T-helper 1 cell treated with Interleukin-12 subunit alpha and Interleukin-12 subunit beta and Interleukin-4 antibody, amounts not matched to agents 30 ng/mL and 1 ng/mL, for 36 hours (primary cell): Measurements from ENCODE around the gene PLRG1. TPM values are rescaled to one million over a fixed set of nuclear protein-coding genes. Genes with fewer than 3 reads are reported as not detected.
"Not testable (repeated sequence)": the region's sequence is repeated elsewhere in the genome, so short reads cannot be mapped to it uniquely, and the experiment has no call there.

Experiments
- intact Hi-C: fragments of 100-400 bp; cut with micrococcal nuclease; formaldehyde crosslinking; loops from one replicate; pipeline ENCODE4 v1.15.1; 2024
- total RNA-seq: library from RNA; stranded (reverse); gene quantifications from 2 replicates; pipeline ENCODE4 v1.2.3, GENCODE V29; 2022

The PLRG1 gene
- total RNA-seq = 84.2 and 91.2 TPM in 2 replicates

- intact Hi-C loops = loop anchor here (1.0 to 10.0 kb wide), 9 partner anchors 169 to 1765 kb away; partner anchors contain the start of genes CTSO, LRAT, MAP9 and MND1
Observed at GRCh38 chr4:154549894-154550790, at the start of gene PLRG1. PLRG1 (minus strand) TSS chr4:154550400; CDS start chr4:154550308, 92 bp downstream.

- intact Hi-C loops = no loop called here
Observed at GRCh38 chr4:154597798-154598774, 47.9 kb upstream of the PLRG1 start.

- intact Hi-C loops = not testable (repeated sequence)
Observed at GRCh38 chr4:154597281-154597680, 47.1 kb upstream of the PLRG1 start.

GRCh38 chr4:154595807-154596206, 45.6 kb upstream of the PLRG1 start:
- intact Hi-C loops = no loop called here

GRCh38 chr4:154594343-154594742, 44.1 kb upstream of the PLRG1 start:
- intact Hi-C loops = not testable (repeated sequence)

GRCh38 chr4:154593868-154594267, 43.7 kb upstream of the PLRG1 start:
- intact Hi-C loops = no loop called here

- intact Hi-C loops = no loop called here
Observed at GRCh38 chr4:154591890-154592289, 41.7 kb upstream of the PLRG1 start.

GRCh38 chr4:154590329-154591006, 40.3 kb upstream of the PLRG1 start, which contains the start of gene FGA:
FGA (minus strand) TSS chr4:154590742; CDS start chr4:154590687, 55 bp downstream.
- intact Hi-C loops = no loop called here

- intact Hi-C loops = no loop called here
Observed at GRCh38 chr4:154589296-154590197, 39.3 kb upstream of the PLRG1 start.

- intact Hi-C loops = no loop called here
Observed at GRCh38 chr4:154588198-154588597, 38.0 kb upstream of the PLRG1 start.

- intact Hi-C loops = no loop called here
Observed at GRCh38 chr4:154586296-154587033, 36.3 kb upstream of the PLRG1 start.

- intact Hi-C loops = no loop called here
Observed at GRCh38 chr4:154585369-154586018, 35.3 kb upstream of the PLRG1 start.

GRCh38 chr4:154584259-154584658, 34.1 kb upstream of the PLRG1 start:
- intact Hi-C loops = no loop called here

GRCh38 chr4:154583677-154584076, 33.5 kb upstream of the PLRG1 start:
- intact Hi-C loops = no loop called here

GRCh38 chr4:154583230-154583629, 33.0 kb upstream of the PLRG1 start:
- intact Hi-C loops = no loop called here

- intact Hi-C loops = no loop called here
Observed at GRCh38 chr4:154582723-154583122, 32.5 kb upstream of the PLRG1 start.

GRCh38 chr4:154579927-154580326, 29.7 kb upstream of the PLRG1 start:
- intact Hi-C loops = no loop called here

GRCh38 chr4:154578919-154579318, 28.7 kb upstream of the PLRG1 start:
- intact Hi-C loops = no loop called here

GRCh38 chr4:154577324-154577723, 27.1 kb upstream of the PLRG1 start:
- intact Hi-C loops = no loop called here
